ENCODE measurements around the gene LSM14A.
"Not testable (repeated sequence)": the region's sequence is repeated elsewhere in the genome, so short reads cannot be mapped to it uniquely, and the experiment has no call there.

GRCh38 chr19:34169475-34170199 is 2.7 kb upstream of the LSM14A start:
- TF ChIP-seq POLR2A (IDR thresholded peaks at IDR 0.05; ENCODE audit: low read depth); CTCF (IDR thresholded peaks at IDR 0.05); EP300 (IDR thresholded peaks at IDR 0.05): not testable (repeated sequence)
